Measurements from ENCODE around the gene ATP8A2.

ATP8A2 gene

GRCh38 chr13:26025196-26025595, 653.4 kb downstream of the ATP8A2 start:
- Histone ChIP-seq H3K4me1 (ENCODE audit: insufficient read depth, poor library complexity, severe bottlenecking) (peaks cover 18% of the 10 kb centered on the region), H3K9me3 (ENCODE audit: severe bottlenecking) (no peaks in the 10 kb centered on the region), H3K27ac (ENCODE audit: poor library complexity, severe bottlenecking) (no peak overlapping the region), H3K36me3 (ENCODE audit: low read depth) (no peaks in the 10 kb centered on the region), H3K27me3 (ENCODE audit: insufficient read depth, poor library complexity, severe bottlenecking) (no peaks in the 10 kb centered on the region), H3K4me3 (ENCODE audit: severe bottlenecking) (no peak overlapping the region)
- no peak for TF ChIP-seq CTCF (IDR thresholded peaks at IDR 0.05; ENCODE audit: poor library complexity, severe bottlenecking)
- ATAC-seq (ENCODE audit: low read depth) (no peak), DNase-seq (ENCODE audit: low spot score) (no peak)

- no peak for TF ChIP-seq CTCF (IDR thresholded peaks at IDR 0.05; ENCODE audit: poor library complexity, severe bottlenecking)
- Histone ChIP-seq H3K9me3 (ENCODE audit: severe bottlenecking) (no peaks in the 10 kb centered on the region), H3K4me3 (ENCODE audit: severe bottlenecking) (no peak overlapping the region), H3K36me3 (ENCODE audit: low read depth) (no peaks in the 10 kb centered on the region), H3K4me1 (ENCODE audit: insufficient read depth, poor library complexity, severe bottlenecking) (peaks cover 13% of the 10 kb centered on the region), H3K27ac (ENCODE audit: poor library complexity, severe bottlenecking) (no peak overlapping the region), H3K27me3 (ENCODE audit: insufficient read depth, poor library complexity, severe bottlenecking) (no peaks in the 10 kb centered on the region)
- no peak for ATAC-seq (ENCODE audit: low read depth)
- no peak for DNase-seq (ENCODE audit: low spot score)
Observed at GRCh38 chr13:26025771-26026170, 654.0 kb downstream of the ATP8A2 start.

- Histone ChIP-seq H3K4me3 (ENCODE audit: severe bottlenecking) (no peak overlapping the region), H3K36me3 (ENCODE audit: low read depth) (no peaks in the 10 kb centered on the region), H3K27ac (ENCODE audit: poor library complexity, severe bottlenecking) (no peak overlapping the region), H3K4me1 (ENCODE audit: insufficient read depth, poor library complexity, severe bottlenecking) (peaks cover 11% of the 10 kb centered on the region), H3K9me3 (ENCODE audit: severe bottlenecking) (no peaks in the 10 kb centered on the region), H3K27me3 (ENCODE audit: insufficient read depth, poor library complexity, severe bottlenecking) (no peaks in the 10 kb centered on the region)
- no peak for DNase-seq (ENCODE audit: low spot score)
- no peak for TF ChIP-seq CTCF (IDR thresholded peaks at IDR 0.05; ENCODE audit: poor library complexity, severe bottlenecking)
- no peak for ATAC-seq (ENCODE audit: low read depth)
Observed at GRCh38 chr13:26026211-26026610, 654.4 kb downstream of the ATP8A2 start.

- no peak for DNase-seq (ENCODE audit: low spot score)
- H3K9me3 ChIP-seq (ENCODE audit: severe bottlenecking) = no peaks in the 10 kb centered on the region
- no peak for TF ChIP-seq CTCF (IDR thresholded peaks at IDR 0.05; ENCODE audit: poor library complexity, severe bottlenecking)
- H3K27me3 ChIP-seq (ENCODE audit: insufficient read depth, poor library complexity, severe bottlenecking) = no peaks in the 10 kb centered on the region
- no peaks in the 10 kb centered on the region for H3K36me3 ChIP-seq (ENCODE audit: low read depth)
- no peak for ATAC-seq (ENCODE audit: low read depth)
- H3K27ac ChIP-seq (ENCODE audit: poor library complexity, severe bottlenecking) = no peak overlapping the region
- H3K4me1 ChIP-seq (ENCODE audit: insufficient read depth, poor library complexity, severe bottlenecking) = no peaks in the 10 kb centered on the region
- H3K4me3 ChIP-seq (ENCODE audit: severe bottlenecking) = no peak overlapping the region
Observed at GRCh38 chr13:26029581-26030136, 657.9 kb downstream of the ATP8A2 start.

- no peaks in the 10 kb centered on the region for H3K4me1 ChIP-seq (ENCODE audit: insufficient read depth, poor library complexity, severe bottlenecking)
- ATAC-seq (ENCODE audit: low read depth) = no peak
- H3K4me3 ChIP-seq (ENCODE audit: severe bottlenecking) = no peak overlapping the region
- no peaks in the 10 kb centered on the region for H3K27me3 ChIP-seq (ENCODE audit: insufficient read depth, poor library complexity, severe bottlenecking)
- no peak for DNase-seq (ENCODE audit: low spot score)
- H3K9me3 ChIP-seq (ENCODE audit: severe bottlenecking) = no peaks in the 10 kb centered on the region
- no peak overlapping the region for H3K27ac ChIP-seq (ENCODE audit: poor library complexity, severe bottlenecking)
- TF ChIP-seq CTCF (IDR thresholded peaks at IDR 0.05; ENCODE audit: poor library complexity, severe bottlenecking) = no peak
- no peaks in the 10 kb centered on the region for H3K36me3 ChIP-seq (ENCODE audit: low read depth)
Observed at GRCh38 chr13:26030331-26030730, 658.6 kb downstream of the ATP8A2 start.

Data from RWPE2 (cell line).